A549 (cell line): Measurements from ENCODE around the gene FSTL3. TPM values are rescaled to one million over a fixed set of nuclear protein-coding genes. Genes with fewer than 3 reads are reported as not detected.

Source experiments
- BHLHE40 ChIP-seq: IDR thresholded peaks from 2 replicates; pipeline ENCODE4 v1.6.1; 2012; ENCODE audit warnings: low read depth, low read length, inconsistent platforms
- CBX8 ChIP-seq: fragments of 200-600 bp; sonication (generic); IDR thresholded peaks from 2 replicates; pipeline ENCODE4 v1.6.1; 2016
- EHMT2 ChIP-seq: fragments of 200-600 bp; sonication (generic); IDR thresholded peaks from 2 replicates; pipeline ENCODE4 v1.6.1; 2016; ENCODE audit warnings: antibody characterized with exemption, low read depth, mild to moderate bottlenecking, moderate library complexity
- EP300 ChIP-seq, 2 experiments: fragments of >200 bp; sonication (Bioruptor Twin); formaldehyde crosslinking; IDR thresholded peaks; 2 replicates in 1 of 2; 3 replicates in 1 of 2; pipeline ENCODE4 v1.6.1; 2016 to 2017
- ESRRA ChIP-seq: fragments of 150-350 bp; IDR thresholded peaks from 2 replicates; pipeline ENCODE4 v1.6.1; 2014; ENCODE audit warnings: mild to moderate bottlenecking, low read length, borderline replicate concordance
- GATA3 ChIP-seq: IDR thresholded peaks from 2 replicates; pipeline ENCODE4 v1.6.1; 2012; ENCODE audit warnings: borderline replicate concordance
- HEYL ChIP-seq: fragments of 250-450 bp; sonication (Bioruptor Pico); IDR thresholded peaks from 2 replicates; pipeline ENCODE4 v1.8.0; 2021; ENCODE audit warnings: mild to moderate bottlenecking, moderate library complexity
- MAFK ChIP-seq: fragments of 450-650 bp; IDR thresholded peaks from 2 replicates; pipeline ENCODE4 v1.6.1; 2014; ENCODE audit not compliant: partially characterized antibody
- MAZ ChIP-seq: fragments of 150-350 bp; IDR thresholded peaks from 2 replicates; pipeline ENCODE4 v1.6.1; 2014; ENCODE audit warnings: antibody characterized with exemption, low read depth, low read length, borderline replicate concordance
- MYC ChIP-seq: IDR thresholded peaks from 2 replicates; pipeline ENCODE4 v1.6.1; 2012; ENCODE audit warnings: mild to moderate bottlenecking, inconsistent platforms, low read length, improper control_type of control experiment, borderline replicate concordance
- NFE2L2 ChIP-seq: fragments of 150-350 bp; conservative IDR thresholded peaks from 2 replicates; pipeline ENCODE4 v1.6.1; 2014; ENCODE audit warnings: low read length
- NR3C1 ChIP-seq: fragments of >200 bp; sonication (Bioruptor Twin); formaldehyde crosslinking; IDR thresholded peaks from 3 replicates; pipeline ENCODE4 v1.6.1; 2017
- TFCP2L1 ChIP-seq: fragments of 250-450 bp; sonication (Bioruptor Pico); IDR thresholded peaks from 2 replicates; pipeline ENCODE4 v1.5.0; 2021; ENCODE audit warnings: mild to moderate bottlenecking
- polyA plus RNA-seq, 4 experiments: library from polyadenylated mRNA; depleted of rRNA in 3 of 4; stranded (reverse); fragments of >200 nt; fragmentation: RNase III in 1 of 4; extraction: RNeasy Plus Mini Kit Qiagen cat#74134 plus additional on column Dnase treatment in 1 of 4; gene quantifications; 2 replicates in 3 of 4; 3 replicates in 1 of 4; pipeline ENCODE4 v1.2.3, GENCODE V29; 2011 to 2017
- TF ChIP-seq, protein P1 (sequence below): fragments of 200-600 bp; sonication (generic); IDR thresholded peaks from 2 replicates; pipeline ENCODE4 v1.6.1; 2016; ENCODE audit warnings: antibody characterized with exemption, mild to moderate bottlenecking, moderate library complexity
- TF ChIP-seq, protein P2 (sequence below): fragments of >200 bp; sonication (Bioruptor Twin); formaldehyde crosslinking; IDR thresholded peaks from 3 replicates; pipeline ENCODE4 v1.5.1; 2016
- TF ChIP-seq, protein P3 (sequence below): IDR thresholded peaks from 2 replicates; pipeline ENCODE4 v1.6.1; 2012
- TF ChIP-seq, protein P4 (sequence below): fragments of 450-650 bp; IDR thresholded peaks from 2 replicates; pipeline ENCODE4 v1.6.1; 2014; ENCODE audit warnings: antibody characterized with exemption
- TF ChIP-seq, protein P5 (sequence below): IDR thresholded peaks from 2 replicates; pipeline ENCODE4 v1.6.1; 2012; ENCODE audit warnings: low read depth, borderline replicate concordance
- TF ChIP-seq, protein P6 (sequence below): IDR thresholded peaks from 2 replicates; pipeline ENCODE4 v1.6.1; 2012

FSTL3 gene
- polyA plus RNA-seq, 2 of the 4 experiments (the other 2 are of a cell fraction) = 58.1 to 131 TPM

DNA sequence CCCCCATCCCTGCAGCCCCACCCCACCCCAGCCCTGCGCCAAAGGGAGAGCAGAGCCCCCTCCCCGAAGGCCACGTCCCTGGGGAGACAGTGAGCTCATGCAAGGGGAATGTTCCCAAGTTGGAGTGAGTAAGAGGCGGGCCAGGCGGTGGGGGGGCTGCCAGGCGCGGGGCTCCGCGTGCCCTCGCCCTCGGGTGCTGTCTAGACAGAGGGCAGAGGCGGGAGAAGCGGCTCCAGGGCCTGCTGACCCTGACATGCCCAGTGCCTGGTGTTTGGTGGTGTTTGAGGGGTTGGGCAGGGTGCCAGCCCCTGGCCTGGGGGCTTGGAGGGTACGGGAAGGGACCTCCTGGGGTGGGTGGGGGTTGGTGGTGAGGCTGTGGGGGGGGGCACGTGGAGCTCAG lies 1.0 kb downstream of the FSTL3 start (continued):
- TF ChIP-seq, protein P1, sequence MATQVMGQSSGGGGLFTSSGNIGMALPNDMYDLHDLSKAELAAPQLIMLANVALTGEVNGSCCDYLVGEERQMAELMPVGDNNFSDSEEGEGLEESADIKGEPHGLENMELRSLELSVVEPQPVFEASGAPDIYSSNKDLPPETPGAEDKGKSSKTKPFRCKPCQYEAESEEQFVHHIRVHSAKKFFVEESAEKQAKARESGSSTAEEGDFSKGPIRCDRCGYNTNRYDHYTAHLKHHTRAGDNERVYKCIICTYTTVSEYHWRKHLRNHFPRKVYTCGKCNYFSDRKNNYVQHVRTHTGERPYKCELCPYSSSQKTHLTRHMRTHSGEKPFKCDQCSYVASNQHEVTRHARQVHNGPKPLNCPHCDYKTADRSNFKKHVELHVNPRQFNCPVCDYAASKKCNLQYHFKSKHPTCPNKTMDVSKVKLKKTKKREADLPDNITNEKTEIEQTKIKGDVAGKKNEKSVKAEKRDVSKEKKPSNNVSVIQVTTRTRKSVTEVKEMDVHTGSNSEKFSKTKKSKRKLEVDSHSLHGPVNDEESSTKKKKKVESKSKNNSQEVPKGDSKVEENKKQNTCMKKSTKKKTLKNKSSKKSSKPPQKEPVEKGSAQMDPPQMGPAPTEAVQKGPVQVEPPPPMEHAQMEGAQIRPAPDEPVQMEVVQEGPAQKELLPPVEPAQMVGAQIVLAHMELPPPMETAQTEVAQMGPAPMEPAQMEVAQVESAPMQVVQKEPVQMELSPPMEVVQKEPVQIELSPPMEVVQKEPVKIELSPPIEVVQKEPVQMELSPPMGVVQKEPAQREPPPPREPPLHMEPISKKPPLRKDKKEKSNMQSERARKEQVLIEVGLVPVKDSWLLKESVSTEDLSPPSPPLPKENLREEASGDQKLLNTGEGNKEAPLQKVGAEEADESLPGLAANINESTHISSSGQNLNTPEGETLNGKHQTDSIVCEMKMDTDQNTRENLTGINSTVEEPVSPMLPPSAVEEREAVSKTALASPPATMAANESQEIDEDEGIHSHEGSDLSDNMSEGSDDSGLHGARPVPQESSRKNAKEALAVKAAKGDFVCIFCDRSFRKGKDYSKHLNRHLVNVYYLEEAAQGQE = no peak
- TF ChIP-seq MYC = peak; percentile 57; the same call in 1 of the 2 replicates
- TF ChIP-seq, protein P2, sequence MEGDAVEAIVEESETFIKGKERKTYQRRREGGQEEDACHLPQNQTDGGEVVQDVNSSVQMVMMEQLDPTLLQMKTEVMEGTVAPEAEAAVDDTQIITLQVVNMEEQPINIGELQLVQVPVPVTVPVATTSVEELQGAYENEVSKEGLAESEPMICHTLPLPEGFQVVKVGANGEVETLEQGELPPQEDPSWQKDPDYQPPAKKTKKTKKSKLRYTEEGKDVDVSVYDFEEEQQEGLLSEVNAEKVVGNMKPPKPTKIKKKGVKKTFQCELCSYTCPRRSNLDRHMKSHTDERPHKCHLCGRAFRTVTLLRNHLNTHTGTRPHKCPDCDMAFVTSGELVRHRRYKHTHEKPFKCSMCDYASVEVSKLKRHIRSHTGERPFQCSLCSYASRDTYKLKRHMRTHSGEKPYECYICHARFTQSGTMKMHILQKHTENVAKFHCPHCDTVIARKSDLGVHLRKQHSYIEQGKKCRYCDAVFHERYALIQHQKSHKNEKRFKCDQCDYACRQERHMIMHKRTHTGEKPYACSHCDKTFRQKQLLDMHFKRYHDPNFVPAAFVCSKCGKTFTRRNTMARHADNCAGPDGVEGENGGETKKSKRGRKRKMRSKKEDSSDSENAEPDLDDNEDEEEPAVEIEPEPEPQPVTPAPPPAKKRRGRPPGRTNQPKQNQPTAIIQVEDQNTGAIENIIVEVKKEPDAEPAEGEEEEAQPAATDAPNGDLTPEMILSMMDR = no peak
- TF ChIP-seq NFE2L2 = no peak
- TF ChIP-seq GATA3 = no peak; the same call in 1 of the 2 replicates
- TF ChIP-seq, protein P3, sequence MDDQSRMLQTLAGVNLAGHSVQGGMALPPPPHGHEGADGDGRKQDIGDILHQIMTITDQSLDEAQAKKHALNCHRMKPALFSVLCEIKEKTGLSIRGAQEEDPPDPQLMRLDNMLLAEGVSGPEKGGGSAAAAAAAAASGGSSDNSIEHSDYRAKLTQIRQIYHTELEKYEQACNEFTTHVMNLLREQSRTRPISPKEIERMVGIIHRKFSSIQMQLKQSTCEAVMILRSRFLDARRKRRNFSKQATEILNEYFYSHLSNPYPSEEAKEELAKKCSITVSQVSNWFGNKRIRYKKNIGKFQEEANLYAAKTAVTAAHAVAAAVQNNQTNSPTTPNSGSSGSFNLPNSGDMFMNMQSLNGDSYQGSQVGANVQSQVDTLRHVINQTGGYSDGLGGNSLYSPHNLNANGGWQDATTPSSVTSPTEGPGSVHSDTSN = no peak; the same call in 1 of the 2 replicates
- no peak for TF ChIP-seq EHMT2
- no peak for TF ChIP-seq NR3C1
- TF ChIP-seq, protein P4, sequence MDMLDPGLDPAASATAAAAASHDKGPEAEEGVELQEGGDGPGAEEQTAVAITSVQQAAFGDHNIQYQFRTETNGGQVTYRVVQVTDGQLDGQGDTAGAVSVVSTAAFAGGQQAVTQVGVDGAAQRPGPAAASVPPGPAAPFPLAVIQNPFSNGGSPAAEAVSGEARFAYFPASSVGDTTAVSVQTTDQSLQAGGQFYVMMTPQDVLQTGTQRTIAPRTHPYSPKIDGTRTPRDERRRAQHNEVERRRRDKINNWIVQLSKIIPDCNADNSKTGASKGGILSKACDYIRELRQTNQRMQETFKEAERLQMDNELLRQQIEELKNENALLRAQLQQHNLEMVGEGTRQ = no peak
- TF ChIP-seq HEYL = no peak
- TF ChIP-seq MAFK = no peak
- peak in 1 of 2 experiments; percentile 71; a peak in 1 of 5 replicates for TF ChIP-seq EP300 (IDR thresholded peaks at IDR 0.05)
- TF ChIP-seq, protein P5, sequence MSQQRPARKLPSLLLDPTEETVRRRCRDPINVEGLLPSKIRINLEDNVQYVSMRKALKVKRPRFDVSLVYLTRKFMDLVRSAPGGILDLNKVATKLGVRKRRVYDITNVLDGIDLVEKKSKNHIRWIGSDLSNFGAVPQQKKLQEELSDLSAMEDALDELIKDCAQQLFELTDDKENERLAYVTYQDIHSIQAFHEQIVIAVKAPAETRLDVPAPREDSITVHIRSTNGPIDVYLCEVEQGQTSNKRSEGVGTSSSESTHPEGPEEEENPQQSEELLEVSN = peak; percentile 63; the same call in 1 of the 2 replicates
- TF ChIP-seq CBX8 = no peak
- TF ChIP-seq ESRRA = no peak
- TF ChIP-seq MAZ = no peak
- TF ChIP-seq, protein P6, sequence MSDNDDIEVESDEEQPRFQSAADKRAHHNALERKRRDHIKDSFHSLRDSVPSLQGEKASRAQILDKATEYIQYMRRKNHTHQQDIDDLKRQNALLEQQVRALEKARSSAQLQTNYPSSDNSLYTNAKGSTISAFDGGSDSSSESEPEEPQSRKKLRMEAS = peak; percentile 87
- 0 out of 2 replicates have a peak, but pooled peaks have one; percentile 13 for TF ChIP-seq BHLHE40
- TF ChIP-seq TFCP2L1 (CRISPR knock-in tag) = no peak
